SK-N-MC (cell line): ENCODE measurements around the gene APCDD1.

ENCODE experiments used
- EZH2 ChIP-seq: fragments of 200-600 bp; sonication (generic); IDR thresholded peaks from one replicate; pipeline ENCODE4 v1.6.1; 2017; ENCODE audit warnings: antibody characterized with exemption
- POLR2AphosphoS5 ChIP-seq: IDR thresholded peaks from 2 replicates; pipeline ENCODE4 v1.6.1; 2012; ENCODE audit warnings: mild to moderate bottlenecking, low read depth, low read length, borderline replicate concordance

GRCh38 chr18:10500038-10500437, 45.6 kb downstream of the APCDD1 start:
- TF ChIP-seq POLR2AphosphoS5 (no peak), EZH2 (no peak)
